Stimulated activated CD4-positive, alpha-beta T cell treated with anti-CD3 and anti-CD28 coated beads, Interleukin-12 subunit alpha, Interleukin-12 subunit beta, amount 100 ng/mL, for 4 hours (primary cell): ENCODE data around the gene IL5.
A peak's percentile ranks its signal among the peaks of the same experiment; 100 is the strongest.

Source experiments
- DNase-seq: peaks from one replicate; pipeline ENCODE4 v3.0.0-alpha.2; 2020

Gene IL5

GRCh38 chr5:132497488-132497997 lies 45.8 kb downstream of the IL5 start:
- DNase-seq = no peak

DNA sequence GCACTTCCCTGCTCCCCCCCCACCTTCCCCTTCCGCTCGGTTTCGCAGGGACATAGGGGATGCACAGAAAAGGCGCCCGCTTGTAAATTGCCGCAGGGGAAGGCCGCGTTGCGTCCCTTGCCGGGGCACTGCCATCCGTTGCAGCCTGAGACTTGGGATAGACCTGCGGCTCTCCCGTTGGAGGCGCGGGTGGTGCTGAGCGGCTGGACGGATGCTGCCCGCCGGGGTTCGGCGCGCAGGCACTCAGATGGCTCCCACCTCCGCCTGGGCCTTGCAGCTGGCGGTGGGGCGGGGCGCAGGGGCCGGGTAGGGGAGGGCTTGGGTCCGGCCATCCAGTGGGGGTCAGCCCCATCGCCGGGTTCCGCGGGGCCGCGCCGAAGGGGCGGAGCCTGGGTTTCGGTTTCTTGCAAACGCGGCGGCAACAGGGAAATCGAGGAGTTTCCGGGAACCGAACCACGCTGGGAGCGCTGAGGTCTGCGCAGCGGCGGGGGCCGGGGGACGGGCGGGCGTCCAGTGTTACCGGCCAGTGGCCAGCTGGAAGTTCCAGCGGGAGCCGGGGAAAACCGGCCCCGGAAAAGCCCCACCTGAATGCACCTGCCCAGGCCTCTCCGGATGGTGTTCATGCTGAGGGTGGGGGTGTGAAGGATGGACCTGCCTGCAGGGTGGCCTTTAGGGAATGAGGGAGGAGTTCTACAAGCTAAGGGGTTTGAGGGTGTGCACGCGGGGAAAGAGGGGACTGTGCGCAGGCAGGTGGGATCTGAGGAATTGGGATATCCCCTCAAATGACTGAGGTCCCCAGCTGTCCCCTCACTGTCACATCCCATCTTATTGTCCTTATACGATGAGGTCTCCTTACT lies 46.5 kb downstream of the IL5 start:
- DNase-seq = peak; percentile 71

DNA sequence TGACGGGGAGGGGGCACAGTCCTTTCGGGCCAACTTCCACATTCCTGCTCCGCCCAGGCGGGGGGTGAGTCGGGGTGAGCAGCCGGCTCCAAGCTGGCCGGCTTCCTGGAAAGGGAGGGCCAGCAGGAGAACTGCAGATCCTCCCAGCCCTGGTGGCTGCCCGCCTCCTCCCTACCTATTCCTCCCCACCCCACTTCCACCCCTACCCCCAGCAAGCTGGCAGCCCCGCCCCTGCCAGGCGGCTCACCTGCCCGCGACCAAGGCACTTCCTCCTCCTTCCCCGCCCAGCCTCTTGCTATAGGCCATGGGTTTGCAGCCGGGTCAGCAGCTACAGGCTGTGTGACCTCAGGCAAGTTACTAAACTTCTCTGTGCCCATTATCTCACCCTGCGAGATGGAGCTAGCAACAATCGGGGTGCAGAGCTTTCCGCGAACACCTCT lies 47.1 kb downstream of the IL5 start:
- peak; percentile 81 for DNase-seq

DNA sequence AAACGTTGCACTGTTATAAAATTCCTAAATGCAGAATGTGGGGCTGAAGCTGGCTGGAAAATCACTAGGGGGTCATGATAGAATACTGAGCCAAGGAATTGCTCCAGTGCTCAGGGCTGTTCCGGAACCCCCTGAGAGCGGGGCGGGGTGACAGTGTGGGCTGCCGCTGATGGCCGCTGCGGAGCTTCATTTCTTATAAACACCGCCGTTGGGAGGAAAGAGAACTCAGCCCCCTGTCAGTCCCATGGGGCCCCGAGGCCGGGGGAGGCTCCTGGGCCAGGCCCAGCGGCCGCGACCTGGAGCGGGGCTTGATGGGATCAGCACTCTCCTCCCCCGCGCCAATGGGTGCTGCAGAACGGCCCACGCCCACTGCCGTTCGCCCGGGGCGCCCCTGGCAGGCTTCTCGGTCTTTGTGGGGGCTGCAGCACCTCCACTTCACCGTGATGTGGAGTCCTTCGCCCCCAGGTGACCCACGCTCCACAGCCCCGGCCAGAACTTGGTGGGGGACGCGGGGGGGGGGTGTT lies 47.6 kb downstream of the IL5 start:
- DNase-seq = peak; percentile 77

DNA sequence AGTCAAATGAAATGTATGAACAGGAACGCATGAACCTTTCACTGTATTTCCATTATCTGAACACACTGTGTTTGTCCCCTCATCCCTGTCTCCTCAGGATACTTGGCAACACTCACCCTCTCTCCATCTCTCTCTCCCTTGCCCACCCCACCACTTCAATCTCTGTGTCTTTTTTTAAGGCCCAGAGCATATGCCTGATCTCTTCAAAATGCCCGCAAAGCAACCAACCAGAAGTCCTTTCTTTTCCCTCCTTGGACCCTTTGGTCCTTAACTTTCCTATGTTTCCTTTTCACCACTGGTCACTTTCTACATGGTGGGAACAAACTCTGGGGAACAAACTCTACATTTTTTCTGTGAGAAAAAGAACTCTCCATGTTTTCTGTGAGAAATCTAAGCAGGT lies 49.5 kb downstream of the IL5 start:
- no peak for DNase-seq

DNA sequence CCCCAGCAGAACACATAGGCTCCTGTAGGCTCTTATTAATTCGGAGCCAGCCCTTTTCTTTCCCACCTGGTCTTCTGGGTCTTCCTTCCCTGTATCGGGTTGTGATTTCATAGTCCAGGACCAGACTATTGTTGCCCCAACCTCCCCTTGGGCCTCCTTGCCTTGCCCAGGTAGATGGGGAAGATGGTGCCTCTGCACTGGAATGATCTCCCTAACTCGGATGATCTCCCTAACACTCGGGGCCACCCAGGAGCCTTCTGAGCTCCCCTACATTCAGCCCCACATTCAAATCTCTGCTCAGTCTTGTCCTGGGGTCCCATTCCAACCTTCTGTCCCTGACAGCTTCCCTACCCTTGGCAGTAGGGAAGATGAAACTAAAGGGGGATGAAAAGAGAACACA lies 50.1 kb downstream of the IL5 start:
- DNase-seq = no peak

GRCh38 chr5:132492386-132493125 lies 50.8 kb downstream of the IL5 start:
- no peak for DNase-seq
